ENCODE data around the gene AKAP6. TPM values are rescaled to one million over a fixed set of nuclear protein-coding genes. Genes with fewer than 3 reads are reported as not detected.

The AKAP6 gene
- total RNA-seq, 1 donor from 2014 or later = 600 TPM

GRCh38 chr14:32436993-32437392, 107.9 kb downstream of the AKAP6 start:
- peaks cover 29% of the 10 kb centered on the region for H3K36me3 Mint-ChIP-seq (ENCODE audit: unreplicated experiment)

GRCh38 chr14:32438517-32438916, 109.4 kb downstream of the AKAP6 start:
- no peak for DNase-seq
- TF ChIP-seq CTCF (IDR thresholded peaks at IDR 0.05; ENCODE audit: partially characterized antibody, unreplicated experiment) = no peak
- Mint-ChIP-seq H3K27ac (ENCODE audit: unreplicated experiment) (no peak overlapping the region), H3K36me3 (ENCODE audit: unreplicated experiment) (peaks cover 25% of the 10 kb centered on the region), H3K4me3 (ENCODE audit: unreplicated experiment) (no peak overlapping the region), H3K4me1 (ENCODE audit: low read depth, unreplicated experiment) (no peaks in the 10 kb centered on the region), H3K27me3 (ENCODE audit: unreplicated experiment) (peaks cover 11% of the 10 kb centered on the region), H3K9me3 (ENCODE audit: unreplicated experiment) (peaks cover 2% of the 10 kb centered on the region)

More at GRCh38 chr14:32436993-32437392, 107.9 kb downstream of the AKAP6 start:
- Mint-ChIP-seq H3K27me3 (ENCODE audit: unreplicated experiment) (peaks cover 12% of the 10 kb centered on the region), H3K27ac (ENCODE audit: unreplicated experiment) (no peak overlapping the region), H3K4me1 (ENCODE audit: low read depth, unreplicated experiment) (peaks cover 5% of the 10 kb centered on the region), H3K4me3 (ENCODE audit: unreplicated experiment) (no peak overlapping the region), H3K9me3 (ENCODE audit: unreplicated experiment) (peaks cover 8% of the 10 kb centered on the region)
- TF ChIP-seq CTCF (IDR thresholded peaks at IDR 0.05; ENCODE audit: partially characterized antibody, unreplicated experiment) = no peak
- no peak for DNase-seq

GRCh38 chr14:32443890-32444661, 115.0 kb downstream of the AKAP6 start:
- Mint-ChIP-seq H3K9me3 (ENCODE audit: unreplicated experiment) (peaks cover 1% of the 10 kb centered on the region), H3K36me3 (ENCODE audit: unreplicated experiment) (peaks cover 10% of the 10 kb centered on the region), H3K27me3 (ENCODE audit: unreplicated experiment) (peaks cover 11% of the 10 kb centered on the region), H3K4me1 (ENCODE audit: low read depth, unreplicated experiment) (no peaks in the 10 kb centered on the region), H3K4me3 (ENCODE audit: unreplicated experiment) (no peak overlapping the region), H3K27ac (ENCODE audit: unreplicated experiment) (peak overlapping the region; percentile 45)
- DNase-seq = no peak
- TF ChIP-seq CTCF (IDR thresholded peaks at IDR 0.05; ENCODE audit: partially characterized antibody, unreplicated experiment) = no peak

GRCh38 chr14:32447371-32447770, 118.3 kb downstream of the AKAP6 start:
- no peak for TF ChIP-seq CTCF (IDR thresholded peaks at IDR 0.05; ENCODE audit: partially characterized antibody, unreplicated experiment)
- peaks cover 5% of the 10 kb centered on the region for H3K27me3 Mint-ChIP-seq (ENCODE audit: unreplicated experiment)
- no peaks in the 10 kb centered on the region for H3K9me3 Mint-ChIP-seq (ENCODE audit: unreplicated experiment)
- DNase-seq = no peak
- no peak overlapping the region for H3K4me3 Mint-ChIP-seq (ENCODE audit: unreplicated experiment)
- H3K27ac Mint-ChIP-seq (ENCODE audit: unreplicated experiment) = no peak overlapping the region
- peaks cover 6% of the 10 kb centered on the region for H3K4me1 Mint-ChIP-seq (ENCODE audit: low read depth, unreplicated experiment)
- no peaks in the 10 kb centered on the region for H3K36me3 Mint-ChIP-seq (ENCODE audit: unreplicated experiment)

- H3K27me3 Mint-ChIP-seq (ENCODE audit: unreplicated experiment) = peaks cover 2% of the 10 kb centered on the region
- H3K9me3 Mint-ChIP-seq (ENCODE audit: unreplicated experiment) = no peaks in the 10 kb centered on the region
- no peak for DNase-seq
- no peak overlapping the region for H3K4me3 Mint-ChIP-seq (ENCODE audit: unreplicated experiment)
- TF ChIP-seq CTCF (IDR thresholded peaks at IDR 0.05; ENCODE audit: partially characterized antibody, unreplicated experiment) = no peak
- peaks cover 6% of the 10 kb centered on the region for H3K4me1 Mint-ChIP-seq (ENCODE audit: low read depth, unreplicated experiment)
- H3K36me3 Mint-ChIP-seq (ENCODE audit: unreplicated experiment) = no peaks in the 10 kb centered on the region
- H3K27ac Mint-ChIP-seq (ENCODE audit: unreplicated experiment) = no peak overlapping the region
These were observed 120.5 kb downstream of the AKAP6 start for GRCh38 chr14:32449648-32450047.

All from glutamatergic neuron (in vitro differentiated cells).